DMS114 treated with DMSO at 0.1 percent for 48 hours (cell line): ENCODE measurements around the gene KRT76.
"Not testable (repeated sequence)": the region's sequence is repeated elsewhere in the genome, so short reads cannot be mapped to it uniquely, and the experiment has no call there.

Experiments
- DNase-seq: peaks from one replicate; lab custom pipeline; 2025; ENCODE audit not compliant: unreplicated experiment; lab: John Stamatoyannopoulos, UW

KRT76 gene

DNA sequence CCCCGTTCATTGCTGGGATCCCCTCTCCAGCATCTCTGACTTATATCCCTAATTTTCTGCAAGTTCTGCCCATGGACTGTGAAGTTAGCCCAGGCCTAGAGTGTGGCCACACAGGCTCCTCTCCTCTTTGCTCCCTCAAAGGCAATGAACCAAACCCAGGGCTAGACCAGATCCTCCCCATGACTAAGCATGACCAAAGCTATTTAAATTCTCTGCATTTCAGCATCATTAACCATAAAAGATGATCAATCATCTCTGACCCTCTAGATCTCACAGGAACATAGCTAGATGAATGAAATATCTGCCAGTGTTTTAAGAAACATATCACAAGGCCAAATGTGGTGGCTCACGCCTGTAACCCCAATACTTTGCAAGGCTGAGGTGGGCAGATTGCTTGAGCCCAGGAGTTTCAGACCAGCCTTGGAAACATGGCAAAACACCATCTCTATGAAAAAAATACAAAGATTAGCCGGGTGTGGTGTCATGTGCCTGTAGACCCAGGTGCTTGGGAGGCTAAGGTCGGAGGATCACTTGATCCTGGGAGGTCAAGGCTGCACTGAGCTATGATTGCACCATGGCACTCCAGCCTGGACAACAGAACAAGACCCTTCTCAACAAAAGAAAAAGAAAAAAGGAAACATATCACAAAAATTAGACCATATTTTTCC, 21.0 kb upstream of the KRT76 start:
- no peak for DNase-seq

DNA sequence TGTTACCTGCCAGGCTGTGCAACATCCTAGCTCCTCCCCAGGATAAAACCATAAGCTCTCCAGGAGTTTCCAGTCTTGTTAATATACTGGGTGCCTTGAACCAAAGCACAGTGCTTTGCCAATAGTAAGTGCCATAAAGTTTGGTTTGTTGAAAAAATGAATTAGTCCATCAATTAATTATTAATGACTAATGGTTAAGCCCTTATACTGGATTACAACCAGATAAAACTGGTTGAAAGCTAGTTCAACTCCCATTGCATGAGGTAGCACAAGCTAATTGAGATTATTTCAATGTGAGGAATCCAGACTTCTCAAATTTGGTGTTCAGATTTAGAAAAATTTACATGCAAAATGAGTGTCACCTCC, 20.4 kb upstream of the KRT76 start:
- no peak for DNase-seq

DNA sequence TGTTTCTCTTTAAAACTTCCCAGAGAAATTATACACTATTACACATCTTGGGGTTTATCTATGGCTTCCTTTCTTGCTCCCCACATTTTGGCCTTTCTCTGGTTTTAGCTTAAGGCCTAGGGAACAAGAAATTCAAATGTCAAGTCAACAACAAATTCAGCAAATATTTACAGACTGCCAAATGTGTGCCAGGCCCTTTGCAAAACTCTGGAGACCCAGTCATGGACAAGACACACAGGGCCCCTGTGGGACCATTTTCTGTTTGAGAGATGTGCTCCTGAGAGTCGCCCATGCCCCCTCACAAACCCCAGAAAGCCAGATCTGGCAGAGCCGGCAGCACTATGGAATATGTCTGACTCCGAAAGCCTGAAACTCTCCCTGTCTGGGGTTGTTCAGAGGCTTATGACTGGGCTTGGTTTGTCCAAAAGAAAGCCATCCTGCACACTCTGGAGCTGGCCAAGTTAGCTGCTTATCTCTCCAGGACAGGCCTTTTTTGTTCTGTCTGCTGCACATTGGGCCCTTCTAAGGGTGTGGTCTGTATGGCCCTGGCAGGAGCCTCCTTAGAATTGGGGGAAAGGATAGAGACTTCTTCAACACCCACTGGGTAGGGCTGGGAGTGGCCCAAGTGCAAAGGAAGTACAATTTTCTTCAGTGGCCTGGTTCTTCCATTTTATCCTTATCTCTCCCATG, 19.8 kb upstream of the KRT76 start:
- no peak for DNase-seq

DNA sequence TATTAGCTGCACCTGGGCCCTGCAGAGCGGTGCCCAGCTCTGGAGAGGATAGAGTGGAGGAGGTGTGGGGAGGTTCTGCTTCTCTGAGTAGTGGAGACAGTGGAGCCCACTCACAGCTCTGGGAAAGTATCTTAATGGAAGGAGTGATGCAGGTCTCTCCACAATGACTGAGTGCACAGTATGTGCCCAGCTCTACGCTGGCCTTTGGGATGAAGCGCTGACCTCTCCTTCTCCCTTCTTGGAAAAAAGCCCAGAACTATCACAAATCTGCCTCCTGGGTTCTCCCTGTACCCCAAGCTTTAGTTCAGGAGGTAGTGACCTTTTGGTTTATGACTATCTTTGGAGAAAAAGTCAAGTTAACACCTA, 19.3 kb upstream of the KRT76 start:
- DNase-seq = no peak

DNA sequence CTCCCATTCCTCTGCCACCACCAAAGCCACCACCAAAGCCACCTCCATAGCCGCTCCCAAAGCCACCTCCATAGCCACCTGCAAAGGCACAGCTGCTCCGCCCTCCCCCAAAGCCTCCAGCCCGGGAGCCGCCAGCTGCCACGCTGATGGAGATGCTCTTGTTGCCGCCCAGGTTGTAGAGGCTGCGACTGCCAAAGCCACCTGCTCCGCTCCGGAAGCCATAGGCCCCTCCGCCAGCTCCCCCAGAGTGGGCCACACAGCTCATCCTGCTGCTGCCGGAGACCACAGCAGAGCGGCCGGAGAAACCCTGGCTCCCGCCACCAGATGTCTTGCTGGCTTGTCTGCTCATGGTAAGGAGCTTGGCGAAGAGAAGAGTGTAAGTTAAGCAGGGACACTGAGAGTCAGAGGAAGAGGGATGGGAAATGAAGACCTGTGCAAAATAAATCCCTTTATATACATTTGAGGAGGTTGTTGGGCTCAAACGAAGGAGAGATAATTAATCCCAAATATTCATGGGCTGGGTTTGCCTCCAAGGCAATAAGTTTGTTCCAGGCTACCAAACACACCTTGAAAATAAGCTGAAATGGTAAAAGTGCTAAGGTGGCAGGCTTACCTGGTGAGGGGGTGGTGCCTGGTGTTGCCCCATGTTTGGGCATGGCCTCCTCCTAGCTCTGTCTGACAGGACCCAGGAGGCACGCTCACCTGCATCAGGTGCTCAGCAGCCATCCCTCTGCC, 18.7 kb upstream of the KRT76 start, which contains the start of gene KRT3:
Gene KRT3, minus strand, starts transcription at position 424 of the 735 bp plus-strand sequence. Its CDS starts 75 bp downstream, at position 349.
- no peak for DNase-seq

DNA sequence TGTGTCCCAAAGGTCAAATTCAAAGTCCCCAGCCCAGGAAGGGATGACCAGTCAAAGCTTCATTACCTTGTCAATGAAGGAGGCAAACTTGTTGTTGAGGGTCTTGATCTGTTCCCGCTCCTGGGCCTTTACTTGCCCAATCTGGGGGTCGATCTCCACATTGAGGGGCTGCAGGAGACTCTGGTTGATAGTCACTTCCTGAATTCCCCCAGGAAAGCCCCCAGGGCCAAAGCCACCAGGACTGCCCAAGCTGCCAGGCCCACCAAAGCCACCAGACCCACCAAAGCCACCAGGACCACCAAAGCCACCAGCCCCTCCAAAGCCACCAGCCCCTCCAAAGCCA, 18.2 kb upstream of the KRT76 start:
- not testable (repeated sequence) for DNase-seq

DNA sequence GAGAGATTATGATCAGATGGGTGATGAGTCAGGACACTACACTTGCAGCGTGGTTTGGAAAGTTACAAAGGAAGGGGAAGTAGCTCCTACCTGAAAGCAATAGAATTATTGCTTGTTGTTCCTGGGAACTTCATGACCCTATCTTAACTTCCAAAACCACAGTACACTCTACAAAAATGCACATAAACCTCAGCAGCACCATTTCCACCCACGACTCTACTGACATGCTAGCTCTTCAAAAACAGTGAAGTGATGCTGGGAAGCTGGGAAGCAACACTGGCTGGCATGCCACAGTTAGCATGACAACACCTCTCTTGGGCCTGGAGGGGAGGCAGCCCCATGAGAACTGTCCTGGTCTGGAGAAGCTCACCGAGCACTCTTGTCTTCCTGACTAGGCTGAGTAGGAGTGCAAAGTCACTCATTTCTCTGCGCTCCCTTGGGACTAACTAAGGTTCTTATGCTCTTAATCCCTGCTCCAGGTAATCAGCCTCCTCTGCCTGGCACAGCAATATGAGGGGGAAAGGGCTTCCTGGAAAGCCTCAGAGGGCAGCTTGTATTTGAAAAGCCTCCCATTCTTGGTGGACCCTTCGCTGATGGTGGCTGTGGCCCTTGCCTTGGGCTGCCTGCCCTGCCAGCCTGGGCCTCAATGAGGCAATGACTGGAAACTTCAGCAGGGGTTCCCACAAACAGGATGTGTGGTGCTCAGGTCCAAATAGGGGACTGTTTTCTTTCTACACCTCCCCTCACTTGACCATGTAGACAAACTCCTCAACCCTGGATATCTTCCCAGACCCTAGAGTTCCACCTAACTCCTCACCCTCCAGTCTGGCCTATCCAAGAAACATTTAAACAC, 17.6 kb upstream of the KRT76 start:
- no peak for DNase-seq

DNA sequence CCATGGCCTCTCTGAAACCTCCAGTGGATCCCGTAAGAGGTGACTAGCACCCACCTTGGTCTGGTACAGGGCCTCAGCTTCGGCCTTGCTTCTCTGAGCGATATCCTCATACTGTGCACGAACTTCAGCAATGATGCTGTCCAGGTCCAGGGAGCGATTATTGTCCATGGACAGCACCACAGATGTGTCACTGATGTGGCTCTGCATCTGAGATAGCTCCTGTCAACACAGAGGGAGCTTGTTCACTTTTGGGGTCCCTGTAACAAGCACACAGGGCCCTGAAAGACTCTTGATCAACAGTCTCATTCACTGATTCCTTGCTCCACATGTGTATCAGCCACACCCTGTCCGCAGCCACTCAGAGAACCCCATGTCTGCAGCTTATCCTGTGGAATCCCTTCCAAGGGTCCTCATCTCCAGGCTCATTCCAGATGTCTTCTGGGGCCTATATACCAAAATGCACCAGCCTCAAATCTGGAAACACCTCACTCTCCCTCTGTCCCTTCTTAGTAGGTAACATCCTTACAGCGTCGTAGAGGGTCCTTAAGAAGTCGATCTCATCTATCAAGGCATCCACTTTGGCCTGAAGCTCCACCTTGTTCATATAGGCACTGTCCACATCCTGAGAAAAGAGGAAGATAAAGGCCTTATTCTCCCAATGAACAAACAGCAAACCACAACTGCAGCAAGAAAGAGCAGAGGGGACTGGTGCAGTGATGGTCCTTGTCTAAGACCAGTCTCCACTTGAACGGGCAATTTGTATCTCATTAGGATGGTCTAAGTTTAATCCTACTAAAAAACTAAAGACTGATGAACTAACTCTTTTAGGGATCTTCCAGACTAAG, 15.3 kb upstream of the KRT76 start:
- no peak for DNase-seq

DNA sequence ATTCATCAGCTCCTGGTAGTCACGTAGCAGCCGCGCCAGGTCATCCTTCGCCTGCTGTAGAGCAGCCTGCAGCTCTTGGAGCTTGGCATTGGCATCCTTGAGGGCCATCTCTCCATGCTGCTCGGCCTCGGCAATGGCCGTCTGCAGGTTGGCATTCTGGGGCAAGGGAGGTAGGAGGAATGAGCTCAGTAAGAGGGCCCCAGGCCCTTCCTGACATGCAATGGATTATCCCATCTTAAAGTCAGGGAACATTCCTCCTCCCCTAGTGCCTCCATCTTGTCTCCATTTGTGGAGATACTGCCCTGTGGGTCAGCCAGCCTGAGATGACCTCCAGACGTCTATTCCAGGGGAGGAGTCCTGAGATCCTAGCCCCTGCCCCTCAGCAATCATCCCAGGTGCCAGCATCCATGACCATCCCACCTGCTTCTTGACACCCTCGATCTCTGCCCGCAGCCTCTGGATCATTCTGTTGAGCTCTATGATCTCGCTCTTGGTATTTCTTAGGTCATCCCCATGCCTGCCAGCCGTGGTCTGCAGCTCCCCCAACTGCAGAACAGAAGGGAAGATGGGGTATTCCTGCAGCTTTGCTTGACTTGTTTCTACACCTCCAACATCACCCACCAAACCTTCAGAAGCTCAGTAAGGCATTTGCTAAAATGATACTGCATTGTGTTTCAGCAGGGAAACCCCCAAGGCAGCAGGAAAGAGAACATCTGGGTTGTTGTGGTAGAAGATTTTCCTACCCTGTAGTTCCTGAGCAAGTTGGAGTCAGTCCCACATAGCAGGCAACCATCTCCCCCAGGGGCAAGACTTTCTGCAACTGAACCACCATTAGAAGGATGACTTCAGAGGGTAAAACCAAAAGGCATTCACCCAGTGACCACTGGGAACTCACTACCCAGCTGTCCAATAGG, 14.4 kb upstream of the KRT76 start:
- no peak for DNase-seq

DNA sequence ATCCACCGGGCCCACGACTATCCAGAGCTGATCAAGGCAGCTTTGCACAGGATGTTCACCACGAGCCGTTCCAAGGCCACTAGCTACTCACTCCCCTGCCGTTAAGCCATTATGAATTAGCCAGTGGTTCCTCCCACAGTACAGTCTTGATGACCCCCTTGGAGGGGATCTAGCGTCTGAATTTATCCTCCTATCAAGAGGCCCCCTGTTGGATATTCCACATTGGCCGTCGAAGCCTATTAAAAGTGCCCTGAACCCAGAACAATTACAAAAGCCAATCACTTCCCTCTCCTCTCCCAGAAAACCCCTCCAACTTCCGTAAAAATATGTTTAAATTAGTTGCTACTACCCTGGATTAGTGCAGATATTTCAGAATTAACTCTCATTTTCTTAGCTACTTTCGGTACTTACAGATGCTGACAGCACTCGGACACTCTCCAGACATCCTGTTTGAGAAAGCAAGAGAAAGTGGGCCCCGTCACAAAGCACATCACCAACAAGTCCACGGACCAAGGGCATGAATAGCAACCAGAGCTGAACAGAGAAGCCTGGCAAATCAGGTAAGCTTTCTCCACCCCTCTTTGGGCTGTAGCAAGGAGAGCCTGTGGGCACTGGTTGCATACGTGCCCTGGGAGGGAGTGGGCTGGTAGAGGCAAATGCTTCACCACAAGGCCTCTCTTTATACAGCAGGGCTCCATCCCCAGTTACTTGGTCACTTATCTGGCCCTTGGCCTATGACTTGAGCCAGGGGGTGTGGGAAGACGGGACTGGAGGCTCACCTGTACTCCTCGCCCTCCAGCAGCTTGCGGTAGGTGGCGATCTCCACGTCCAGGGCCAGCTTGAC, 13.5 kb upstream of the KRT76 start:
- DNase-seq = no peak

DNA sequence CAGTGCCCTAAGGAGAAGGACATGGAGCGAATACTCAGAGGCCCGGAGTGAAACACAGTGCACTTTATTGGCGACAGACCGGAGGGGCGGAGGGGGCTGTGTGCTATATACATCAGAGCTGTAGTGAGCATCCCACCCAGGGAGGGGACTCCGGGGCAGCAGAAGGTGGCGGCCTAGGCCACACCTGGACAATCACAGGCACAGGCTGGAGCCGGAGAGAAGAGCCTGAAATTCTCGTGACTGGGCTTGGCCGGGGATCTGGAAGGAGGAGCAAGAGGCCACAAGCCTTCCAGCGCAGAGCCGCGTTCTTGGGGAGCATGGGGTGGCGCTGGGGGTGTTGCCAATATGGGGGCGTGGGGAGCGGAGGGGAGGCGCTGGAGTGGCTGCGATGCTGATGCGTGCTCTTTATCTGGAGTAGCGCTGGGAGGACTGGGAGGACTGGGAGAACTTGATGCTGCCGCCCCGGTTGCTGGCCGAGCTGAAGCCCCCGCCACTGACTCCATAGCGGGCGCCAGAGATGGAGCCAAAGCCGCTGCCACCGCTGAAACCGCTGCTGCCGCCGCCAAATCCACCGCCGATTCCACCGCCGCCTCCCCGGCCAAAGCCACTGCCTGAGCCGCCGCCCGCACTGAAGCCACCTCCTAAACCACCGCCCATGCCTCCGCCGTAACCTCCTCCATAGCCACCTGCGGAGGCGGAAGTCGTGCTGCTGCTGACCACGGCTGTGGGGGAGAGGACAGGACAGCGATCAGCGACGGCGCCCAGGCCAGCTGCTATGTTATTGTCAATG, 12.7 kb upstream of the KRT76 start:
- DNase-seq = no peak

DNA sequence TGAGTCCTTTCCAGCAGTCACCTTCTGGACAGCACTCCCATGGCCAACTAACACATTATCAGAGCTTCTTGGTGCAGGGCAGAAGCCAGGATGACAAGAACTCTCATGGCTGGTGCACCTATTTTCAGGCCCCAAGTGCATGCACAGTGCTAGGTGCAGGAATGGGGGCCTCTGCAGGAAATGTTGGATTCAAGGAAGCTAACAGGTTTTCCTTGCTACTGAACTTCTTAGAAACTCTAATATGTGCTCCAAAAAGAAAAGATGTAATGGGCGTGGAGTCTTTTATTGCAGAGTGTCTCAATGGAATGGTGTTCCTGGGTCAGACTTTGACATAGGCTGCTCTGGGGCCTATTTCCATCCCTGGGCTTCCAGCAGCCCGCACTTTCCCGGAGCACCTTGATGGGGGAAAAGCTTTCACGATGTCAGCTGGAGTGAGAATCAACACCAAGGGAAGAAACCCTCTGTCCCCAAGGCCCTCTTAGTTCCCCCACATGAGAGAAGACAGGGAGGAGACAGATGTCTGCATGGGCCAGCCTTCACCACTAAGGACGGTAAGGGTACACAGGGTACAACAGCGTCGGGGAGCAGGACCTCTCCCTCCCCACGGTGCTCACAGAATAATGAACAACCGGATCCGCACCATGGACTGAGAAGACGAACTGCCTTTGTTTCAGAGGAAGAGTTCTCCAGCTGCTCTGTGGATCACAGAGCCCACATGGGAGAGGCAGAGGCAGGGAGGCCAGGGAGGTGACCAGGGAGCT, 11.9 kb upstream of the KRT76 start:
- DNase-seq = no peak

DNA sequence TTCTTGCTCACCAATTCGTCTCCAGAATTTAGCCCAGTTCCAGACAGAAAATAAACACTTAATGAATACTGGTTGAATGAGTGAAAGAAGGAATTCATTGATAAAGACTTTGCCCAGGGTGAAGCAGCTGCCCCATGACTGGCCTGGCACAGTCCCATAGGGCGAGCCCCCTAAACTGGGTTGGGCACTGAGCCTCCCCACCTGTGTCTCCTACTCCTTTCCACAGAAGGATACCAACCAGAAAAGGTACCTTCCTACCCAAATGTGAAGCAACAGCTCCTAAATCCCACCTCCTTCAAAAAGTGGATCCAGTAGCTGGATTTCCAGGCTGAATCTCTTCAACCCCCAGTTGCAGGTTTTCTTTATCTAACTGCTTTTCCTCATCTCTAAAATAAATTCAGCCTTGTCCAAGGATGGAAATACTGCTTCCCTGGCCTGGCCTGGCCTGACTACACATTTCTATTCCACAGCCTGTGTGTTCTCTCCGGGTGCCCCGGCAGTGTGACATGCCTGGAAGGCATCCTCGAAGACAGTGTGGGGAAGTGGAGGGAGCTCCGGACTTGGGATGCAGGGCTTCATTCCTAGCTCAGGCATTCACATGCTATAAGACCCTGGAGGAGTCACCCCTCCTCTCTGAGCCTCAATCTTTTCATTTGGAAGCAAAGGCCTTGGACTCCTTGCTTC, 11.2 kb upstream of the KRT76 start:
- DNase-seq = no peak

DNA sequence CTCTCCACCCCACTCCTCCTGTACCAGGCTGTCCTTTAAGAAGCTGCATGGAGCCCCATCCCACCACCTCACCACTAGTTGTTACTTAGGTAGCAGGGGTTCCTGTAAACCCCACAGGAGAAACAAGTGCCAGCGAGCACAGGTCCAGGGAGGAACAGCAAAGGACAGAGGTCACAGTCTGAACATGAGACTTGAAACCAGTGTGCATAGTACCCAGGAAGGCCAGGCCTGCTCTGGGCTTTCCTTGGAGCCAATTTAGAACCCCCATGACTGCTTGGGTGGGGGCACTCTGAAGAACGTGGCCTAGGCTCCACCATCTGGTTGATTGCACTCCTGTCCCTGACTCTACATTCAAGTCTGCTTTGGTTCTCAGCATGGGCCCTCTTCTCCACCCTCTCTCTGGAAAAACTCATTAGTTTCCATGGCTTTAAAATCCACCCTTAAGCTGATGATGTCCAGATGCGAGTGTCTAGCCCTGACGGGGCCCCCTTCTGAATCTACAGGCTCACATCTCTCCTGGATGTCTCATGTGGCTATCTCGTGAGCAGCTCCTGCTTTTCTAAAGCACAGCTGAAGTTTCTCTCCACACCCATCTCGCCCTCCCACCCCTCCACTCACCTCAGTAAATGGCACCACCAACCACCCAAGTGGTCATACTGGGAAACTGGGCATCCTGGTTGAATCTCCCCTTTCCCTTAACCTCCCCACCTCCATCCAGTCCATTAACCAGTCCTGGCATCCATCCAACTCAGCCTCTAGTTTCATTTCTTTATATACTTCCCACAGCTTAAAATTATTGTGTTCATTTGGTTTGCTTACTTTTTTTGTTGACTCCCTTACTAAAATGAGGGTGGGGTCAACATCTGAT, 10.4 kb upstream of the KRT76 start:
- DNase-seq = no peak

DNA sequence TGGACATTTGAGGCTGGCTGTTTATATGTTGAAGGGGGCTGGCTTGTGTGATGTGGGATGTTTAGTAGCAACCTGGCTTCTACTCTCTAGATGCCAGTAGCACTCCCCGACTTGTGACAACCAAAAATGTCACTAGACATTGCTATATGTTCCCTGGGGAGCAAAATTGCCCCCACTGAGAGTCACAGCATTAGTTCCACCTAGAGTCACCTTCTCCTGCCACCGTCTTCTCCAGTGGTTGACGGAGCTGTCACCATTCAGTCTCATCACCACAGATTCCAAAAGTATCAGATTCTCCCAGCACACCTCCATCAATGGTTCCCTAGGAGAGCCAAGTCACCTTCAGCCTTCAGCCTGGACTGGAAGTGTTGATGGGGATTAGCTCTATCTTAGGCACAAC, 7.8 kb upstream of the KRT76 start:
- no peak for DNase-seq
